Caco-2 (cell line): ENCODE measurements around the gene VAC14. TPM values are rescaled to one million over a fixed set of nuclear protein-coding genes. Genes with fewer than 3 reads are reported as not detected.
A peak's percentile ranks its signal among the peaks of the same experiment; 100 is the strongest.

ENCODE experiments used
- BruUV-seq: library from RNA; stranded (reverse); fragments of 400-500 nt; replicated peaks from 2 replicates; lab custom pipeline; 2021; lab: Mats Ljungman, UMichigan
- CTCF ChIA-PET: fragments of 300-600 bp; sonication (Branson Sonifier 250); formaldehyde crosslinking; loops from one replicate; lab custom pipeline; 2022; ENCODE audit warnings: antibody characterized with exemption; lab: Charles Lee
- POLR2A ChIA-PET: fragments of 300-600 bp; sonication (Branson Sonifier 250); formaldehyde crosslinking; loops from one replicate; lab custom pipeline; 2022; ENCODE audit warnings: antibody characterized with exemption; lab: Charles Lee
- DNase-seq, 2 experiments: peaks; one replicate each; pipeline versions ENCODE4 v3.0.0 to v3.0.0-alpha.2; 2020 to 2022
- H3K27me3 ChIP-seq: replicated peaks from 2 replicates; pipeline ENCODE4 v1.6.0; 2011; ENCODE audit warnings: low read length; ENCODE audit not compliant: control insufficient read depth, insufficient read depth
- H3K36me3 ChIP-seq: 2 replicates; pipeline ENCODE4 v1.5.1; 2011; ENCODE audit warnings: low read length; ENCODE audit not compliant: control insufficient read depth, insufficient read depth
- H3K4me1 ChIP-seq: fragments of 250-450 bp; sonication (Bioruptor Pico); 2 replicates; pipeline ENCODE4 v1.5.1; 2020; ENCODE audit warnings: mild to moderate bottlenecking
- H3K4me3 ChIP-seq: 2 replicates; pipeline ENCODE4 v1.5.1; 2011; ENCODE audit warnings: low read depth, mild to moderate bottlenecking, control low read depth, low read length
- H3K9me3 ChIP-seq: fragments of 250-450 bp; sonication (Bioruptor Pico); 2 replicates; pipeline ENCODE4 v1.5.1; 2020; ENCODE audit warnings: mild to moderate bottlenecking, moderate library complexity
- H3K27ac Mint-ChIP-seq: one replicate; pipeline ENCODE4 v1.8.0; 2022; ENCODE audit warnings: mixed read lengths; ENCODE audit not compliant: unreplicated experiment
- H3K27me3 Mint-ChIP-seq: one replicate; pipeline ENCODE4 v1.8.0; 2022; ENCODE audit warnings: mixed read lengths; ENCODE audit not compliant: insufficient read depth, unreplicated experiment
- H3K36me3 Mint-ChIP-seq: one replicate; pipeline ENCODE4 v1.8.0; 2022; ENCODE audit warnings: mild to moderate bottlenecking, mixed read lengths; ENCODE audit not compliant: insufficient read depth, unreplicated experiment
- H3K4me1 Mint-ChIP-seq: one replicate; pipeline ENCODE4 v1.8.0; 2022; ENCODE audit warnings: low read depth, mixed read lengths; ENCODE audit not compliant: unreplicated experiment
- H3K4me3 Mint-ChIP-seq: one replicate; pipeline ENCODE4 v1.8.0; 2022; ENCODE audit warnings: mild to moderate bottlenecking, moderate library complexity, mixed read lengths; ENCODE audit not compliant: unreplicated experiment
- H3K9me3 Mint-ChIP-seq: one replicate; pipeline ENCODE4 v1.8.0; 2022; ENCODE audit warnings: mixed read lengths; ENCODE audit not compliant: unreplicated experiment
- CTCF ChIP-seq, 2 experiments: fragments of 200-600 bp in 1 of 2; IDR thresholded peaks; 1 replicate in 1 of 2; 2 replicates in 1 of 2; pipeline versions ENCODE4 v1.5.1 to v1.8.0; 2011 to 2022; ENCODE audit warnings: antibody characterized with exemption in 1 of 2, control low read depth in 1 of 2, inconsistent platforms in 1 of 2, low read depth in 1 of 2, low read length in 1 of 2, mild to moderate bottlenecking in 1 of 2, moderate library complexity in 1 of 2; ENCODE audit not compliant: insufficient read depth in 1 of 2, severe bottlenecking in 1 of 2, unreplicated experiment in 1 of 2
- intact Hi-C: fragments of 100-400 bp; cut with micrococcal nuclease; formaldehyde crosslinking; loops from one replicate; pipeline ENCODE4 v1.10.0; 2022; ENCODE audit not compliant: unreplicated experiment
- total RNA-seq: library from RNA; stranded (reverse); gene quantifications from 2 replicates; pipeline ENCODE4 v1.2.3, GENCODE V29; 2022

Gene VAC14
- total RNA-seq, 1 experiment from 2014 or later: 63.5 TPM

- Mint-ChIP-seq H3K4me3 (no peak overlapping the region), H3K36me3 (peaks cover 38% of the 10 kb centered on the region), H3K4me1 (peaks cover 6% of the 10 kb centered on the region), H3K9me3 (no peaks in the 10 kb centered on the region), H3K27ac (no peak overlapping the region), H3K27me3 (no peaks in the 10 kb centered on the region)
- H3K4me3 ChIP-seq: no peak overlapping the region
- CTCF ChIA-PET: no interaction called here
- no TSS peak for BruUV-seq
- TF ChIP-seq CTCF (IDR thresholded peaks at IDR 0.05; ENCODE audit: insufficient read depth in 1 of 2, low read depth in 1 of 2, low read length in 1 of 2, severe bottlenecking in 1 of 2, unreplicated experiment in 1 of 2): no peak
- no peak for DNase-seq
- POLR2A ChIA-PET: no interaction called here
- H3K9me3 ChIP-seq: no peaks in the 10 kb centered on the region
- peaks cover 3% of the 10 kb centered on the region for H3K36me3 ChIP-seq
- no peaks in the 10 kb centered on the region for H3K27me3 ChIP-seq
- H3K4me1 ChIP-seq: peaks cover 17% of the 10 kb centered on the region
- intact Hi-C loops: no loop called here
Observed at GRCh38 chr16:70764632-70765031, 36.3 kb downstream of the VAC14 start.

GRCh38 chr16:70760221-70760620 is 40.7 kb downstream of the VAC14 start:
- Mint-ChIP-seq H3K4me1 (no peaks in the 10 kb centered on the region), H3K4me3 (no peak overlapping the region), H3K36me3 (peaks cover 62% of the 10 kb centered on the region), H3K27ac (peak overlapping the region; percentile 5), H3K9me3 (no peaks in the 10 kb centered on the region), H3K27me3 (no peaks in the 10 kb centered on the region)
- H3K4me3 ChIP-seq: no peak overlapping the region
- H3K27me3 ChIP-seq: no peaks in the 10 kb centered on the region
- intact Hi-C loops: no loop called here
- H3K4me1 ChIP-seq: peaks cover 17% of the 10 kb centered on the region
- H3K9me3 ChIP-seq: no peaks in the 10 kb centered on the region
- POLR2A ChIA-PET: no interaction called here
- DNase-seq: no peak
- H3K36me3 ChIP-seq: peaks cover 3% of the 10 kb centered on the region
- CTCF ChIA-PET: no interaction called here
- BruUV-seq: no TSS peak
- no peak for TF ChIP-seq CTCF (IDR thresholded peaks at IDR 0.05; ENCODE audit: insufficient read depth in 1 of 2, low read depth in 1 of 2, low read length in 1 of 2, severe bottlenecking in 1 of 2, unreplicated experiment in 1 of 2)

- intact Hi-C loops: no loop called here
- no peaks in the 10 kb centered on the region for H3K9me3 ChIP-seq
- no peak overlapping the region for H3K27ac Mint-ChIP-seq
- no peak for DNase-seq
- ChIA-PET POLR2A (no interaction called here), CTCF (no interaction called here)
- peaks cover 3% of the 10 kb centered on the region for H3K36me3 ChIP-seq
- no peak for TF ChIP-seq CTCF (IDR thresholded peaks at IDR 0.05; ENCODE audit: insufficient read depth in 1 of 2, low read depth in 1 of 2, low read length in 1 of 2, severe bottlenecking in 1 of 2, unreplicated experiment in 1 of 2)
- H3K4me3 ChIP-seq: no peak overlapping the region
- H3K4me1 Mint-ChIP-seq: no peaks in the 10 kb centered on the region
- H3K4me3 Mint-ChIP-seq: no peak overlapping the region
- no peaks in the 10 kb centered on the region for H3K27me3 ChIP-seq
- H3K27me3 Mint-ChIP-seq: no peaks in the 10 kb centered on the region
- H3K9me3 Mint-ChIP-seq: no peaks in the 10 kb centered on the region
- BruUV-seq: no TSS peak
- peaks cover 62% of the 10 kb centered on the region for H3K36me3 Mint-ChIP-seq
- peaks cover 17% of the 10 kb centered on the region for H3K4me1 ChIP-seq
Observed at GRCh38 chr16:70759666-70760065, 41.3 kb downstream of the VAC14 start.
